ENCODE measurements around the gene NOC2L.

GRCh38 chr1:975365-975764 is 16.3 kb upstream of the NOC2L start:
- TF ChIP-seq CTCF (IDR thresholded peaks at IDR 0.05; ENCODE audit: insufficient read depth, low read length) (no peak), POLR2AphosphoS5 (IDR thresholded peaks at IDR 0.05; ENCODE audit: low read depth) (no peak)
